WTC11 (cell line): ENCODE data around the gene KIF5A. TPM values are rescaled to one million over a fixed set of nuclear protein-coding genes. Genes with fewer than 3 reads are reported as not detected.

ENCODE experiments used
- ARID4B ChIP-seq: sonication (generic); formaldehyde crosslinking; IDR thresholded peaks from 2 replicates; pipeline ENCODE4 v1.8.0; 2023; ENCODE audit warnings: missing genetic modification reagents, mild to moderate bottlenecking, borderline replicate concordance
- ATF1 ChIP-seq: sonication (generic); formaldehyde crosslinking; IDR thresholded peaks from 2 replicates; pipeline ENCODE4 v1.8.1; 2023; ENCODE audit warnings: mild to moderate bottlenecking, moderate library complexity, missing genetic modification reagents
- ELF4 ChIP-seq: sonication (generic); formaldehyde crosslinking; IDR thresholded peaks from 2 replicates; pipeline ENCODE4 v1.8.1; 2022; ENCODE audit warnings: low read depth, mild to moderate bottlenecking, moderate library complexity, missing genetic modification reagents
- EMX1 ChIP-seq: fragments of 250-450 bp; sonication (Bioruptor Pico); IDR thresholded peaks from 2 replicates; pipeline ENCODE4 v1.8.0; 2021; ENCODE audit warnings: mild to moderate bottlenecking
- ETV6 ChIP-seq: sonication (generic); formaldehyde crosslinking; IDR thresholded peaks from 2 replicates; pipeline ENCODE4 v1.8.1; 2022; ENCODE audit warnings: mild to moderate bottlenecking, missing genetic modification reagents
- FOXJ3 ChIP-seq: sonication (generic); formaldehyde crosslinking; IDR thresholded peaks from 2 replicates; pipeline ENCODE4 v1.9.0; 2021; ENCODE audit warnings: missing genetic modification reagents, mild to moderate bottlenecking, borderline replicate concordance
- FOXK1 ChIP-seq: sonication (generic); formaldehyde crosslinking; IDR thresholded peaks from 2 replicates; pipeline ENCODE4 v1.8.0; 2022; ENCODE audit warnings: mild to moderate bottlenecking, moderate library complexity, missing genetic modification reagents
- FOXP1 ChIP-seq: sonication (generic); formaldehyde crosslinking; IDR thresholded peaks from 2 replicates; pipeline ENCODE4 v1.8.0; 2022; ENCODE audit warnings: missing genetic modification reagents, mild to moderate bottlenecking, moderate library complexity, borderline replicate concordance
- FOXP4 ChIP-seq: sonication (generic); formaldehyde crosslinking; IDR thresholded peaks from 2 replicates; pipeline ENCODE4 v1.8.0; 2022; ENCODE audit warnings: mild to moderate bottlenecking, missing genetic modification reagents
- GTF2I ChIP-seq: fragments of 250-450 bp; sonication (Bioruptor Pico); conservative IDR thresholded peaks from 2 replicates; pipeline ENCODE4 v1.4.0; 2021; ENCODE audit warnings: mild to moderate bottlenecking
- MXD4 ChIP-seq: fragments of 250-450 bp; sonication (Bioruptor Pico); IDR thresholded peaks from 2 replicates; pipeline ENCODE4 v1.8.0; 2021; ENCODE audit warnings: mild to moderate bottlenecking, moderate library complexity, borderline replicate concordance
- NFATC4 ChIP-seq: fragments of 250-450 bp; sonication (Bioruptor Pico); IDR thresholded peaks from 2 replicates; pipeline ENCODE4 v1.9.0; 2021; ENCODE audit warnings: mild to moderate bottlenecking
- NFYB ChIP-seq: sonication (generic); formaldehyde crosslinking; conservative IDR thresholded peaks from 2 replicates; pipeline ENCODE4 v1.8.0; 2022; ENCODE audit warnings: low read depth, missing genetic modification reagents
- NR2C2 ChIP-seq: sonication (generic); formaldehyde crosslinking; IDR thresholded peaks from 2 replicates; pipeline ENCODE4 v1.8.0; 2022; ENCODE audit warnings: mild to moderate bottlenecking, missing genetic modification reagents
- OVOL2 ChIP-seq: fragments of 250-450 bp; sonication (Bioruptor Pico); IDR thresholded peaks from 2 replicates; pipeline ENCODE4 v1.9.0; 2021; ENCODE audit warnings: mild to moderate bottlenecking, borderline replicate concordance
- PRRX2 ChIP-seq: fragments of 250-450 bp; sonication (Bioruptor Pico); IDR thresholded peaks from 2 replicates; pipeline ENCODE4 v1.8.0; 2021; ENCODE audit warnings: mild to moderate bottlenecking
- SMAD4 ChIP-seq: sonication (generic); formaldehyde crosslinking; IDR thresholded peaks from 2 replicates; pipeline ENCODE4 v1.8.0; 2022; ENCODE audit warnings: mild to moderate bottlenecking, missing genetic modification reagents
- TEAD1 ChIP-seq: sonication (generic); formaldehyde crosslinking; IDR thresholded peaks from 2 replicates; pipeline ENCODE4 v1.8.0; 2022; ENCODE audit warnings: mild to moderate bottlenecking, missing genetic modification reagents
- TEAD4 ChIP-seq: sonication (generic); formaldehyde crosslinking; IDR thresholded peaks from 2 replicates; pipeline ENCODE4 v1.8.0; 2022; ENCODE audit warnings: mild to moderate bottlenecking, missing genetic modification reagents
- ZNF121 ChIP-seq: sonication (generic); formaldehyde crosslinking; IDR thresholded peaks from 2 replicates; pipeline ENCODE4 v1.8.0; 2023; ENCODE audit warnings: missing genetic modification reagents
- ZNF232 ChIP-seq: sonication (generic); formaldehyde crosslinking; IDR thresholded peaks from 2 replicates; pipeline ENCODE4 v1.8.0; 2022; ENCODE audit warnings: mild to moderate bottlenecking, missing genetic modification reagents
- ZNF317 ChIP-seq: sonication (generic); formaldehyde crosslinking; IDR thresholded peaks from 2 replicates; pipeline ENCODE4 v1.8.1; 2023; ENCODE audit warnings: low read depth, mild to moderate bottlenecking, moderate library complexity, missing genetic modification reagents, borderline replicate concordance
- ZNF423 ChIP-seq: fragments of 250-450 bp; sonication (Bioruptor Pico); IDR thresholded peaks from 2 replicates; pipeline ENCODE4 v2.1.2; 2022; ENCODE audit warnings: mild to moderate bottlenecking, moderate library complexity
- ZNF671 ChIP-seq: fragments of 250-450 bp; sonication (Bioruptor Pico); IDR thresholded peaks from 2 replicates; pipeline ENCODE4 v1.8.0; 2021; ENCODE audit warnings: mild to moderate bottlenecking
- total RNA-seq: library from RNA; stranded (reverse); gene quantifications from 3 replicates; pipeline ENCODE4 v1.2.3, GENCODE V29; 2021
- TF ChIP-seq, protein P1 (sequence below): fragments of 250-450 bp; sonication (Bioruptor Pico); IDR thresholded peaks from 2 replicates; pipeline ENCODE4 v1.9.0; 2021; ENCODE audit warnings: mild to moderate bottlenecking
- TF ChIP-seq, protein P2 (sequence below): sonication (generic); formaldehyde crosslinking; IDR thresholded peaks from 2 replicates; pipeline ENCODE4 v1.8.0; 2023; ENCODE audit warnings: missing genetic modification reagents
- TF ChIP-seq, protein P3 (sequence below): sonication (generic); formaldehyde crosslinking; IDR thresholded peaks from 2 replicates; pipeline ENCODE4 v1.8.0; 2022; ENCODE audit warnings: mild to moderate bottlenecking, missing genetic modification reagents
- TF ChIP-seq, protein P4 (sequence below): sonication (generic); formaldehyde crosslinking; IDR thresholded peaks from 2 replicates; pipeline ENCODE4 v1.8.0; 2022; ENCODE audit warnings: mild to moderate bottlenecking, missing genetic modification reagents
- TF ChIP-seq, protein P5 (sequence below): sonication (generic); formaldehyde crosslinking; IDR thresholded peaks from 2 replicates; pipeline ENCODE4 v1.8.1; 2022; ENCODE audit warnings: mild to moderate bottlenecking, missing genetic modification reagents, moderate library complexity, borderline replicate concordance

Gene KIF5A
- total RNA-seq, 1 experiment from 2014 or later: 16.1 TPM

GRCh38 chr12:57604454-57604991 is 54.7 kb downstream of the KIF5A start, which contains the start of gene DTX3 (continued):
- TF ChIP-seq, protein P1, sequence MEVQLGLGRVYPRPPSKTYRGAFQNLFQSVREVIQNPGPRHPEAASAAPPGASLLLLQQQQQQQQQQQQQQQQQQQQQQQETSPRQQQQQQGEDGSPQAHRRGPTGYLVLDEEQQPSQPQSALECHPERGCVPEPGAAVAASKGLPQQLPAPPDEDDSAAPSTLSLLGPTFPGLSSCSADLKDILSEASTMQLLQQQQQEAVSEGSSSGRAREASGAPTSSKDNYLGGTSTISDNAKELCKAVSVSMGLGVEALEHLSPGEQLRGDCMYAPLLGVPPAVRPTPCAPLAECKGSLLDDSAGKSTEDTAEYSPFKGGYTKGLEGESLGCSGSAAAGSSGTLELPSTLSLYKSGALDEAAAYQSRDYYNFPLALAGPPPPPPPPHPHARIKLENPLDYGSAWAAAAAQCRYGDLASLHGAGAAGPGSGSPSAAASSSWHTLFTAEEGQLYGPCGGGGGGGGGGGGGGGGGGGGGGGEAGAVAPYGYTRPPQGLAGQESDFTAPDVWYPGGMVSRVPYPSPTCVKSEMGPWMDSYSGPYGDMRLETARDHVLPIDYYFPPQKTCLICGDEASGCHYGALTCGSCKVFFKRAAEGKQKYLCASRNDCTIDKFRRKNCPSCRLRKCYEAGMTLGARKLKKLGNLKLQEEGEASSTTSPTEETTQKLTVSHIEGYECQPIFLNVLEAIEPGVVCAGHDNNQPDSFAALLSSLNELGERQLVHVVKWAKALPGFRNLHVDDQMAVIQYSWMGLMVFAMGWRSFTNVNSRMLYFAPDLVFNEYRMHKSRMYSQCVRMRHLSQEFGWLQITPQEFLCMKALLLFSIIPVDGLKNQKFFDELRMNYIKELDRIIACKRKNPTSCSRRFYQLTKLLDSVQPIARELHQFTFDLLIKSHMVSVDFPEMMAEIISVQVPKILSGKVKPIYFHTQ (CRISPR knock-in tag): no peak
- TF ChIP-seq ZNF121: no peak
- TF ChIP-seq TEAD4 (CRISPR knock-in tag): no peak
- 0 out of 2 replicates have a peak, but pooled peaks have one; percentile 56 for TF ChIP-seq FOXK1 (CRISPR knock-in tag)
- TF ChIP-seq FOXP1: no peak
- 0 out of 2 replicates have a peak, but pooled peaks have one; percentile 47 for TF ChIP-seq FOXP4 (CRISPR knock-in tag)
- TF ChIP-seq MXD4 (CRISPR knock-in tag): no peak
- no peak for TF ChIP-seq SMAD4
- no peak for TF ChIP-seq ZNF232
- TF ChIP-seq ZNF423: no peak
- TF ChIP-seq TEAD1 (CRISPR knock-in tag): no peak
- no peak for TF ChIP-seq NR2C2 (CRISPR knock-in tag)
- no peak for TF ChIP-seq ATF1 (CRISPR knock-in tag)
- no peak for TF ChIP-seq ARID4B (CRISPR knock-in tag)
- no peak for TF ChIP-seq ZNF317
- TF ChIP-seq, protein P2, sequence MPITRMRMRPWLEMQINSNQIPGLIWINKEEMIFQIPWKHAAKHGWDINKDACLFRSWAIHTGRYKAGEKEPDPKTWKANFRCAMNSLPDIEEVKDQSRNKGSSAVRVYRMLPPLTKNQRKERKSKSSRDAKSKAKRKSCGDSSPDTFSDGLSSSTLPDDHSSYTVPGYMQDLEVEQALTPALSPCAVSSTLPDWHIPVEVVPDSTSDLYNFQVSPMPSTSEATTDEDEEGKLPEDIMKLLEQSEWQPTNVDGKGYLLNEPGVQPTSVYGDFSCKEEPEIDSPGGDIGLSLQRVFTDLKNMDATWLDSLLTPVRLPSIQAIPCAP (CRISPR knock-in tag): no peak
- TF ChIP-seq EMX1 (CRISPR knock-in tag): no peak
- TF ChIP-seq ELF4 (CRISPR knock-in tag): no peak
- TF ChIP-seq, protein P3, sequence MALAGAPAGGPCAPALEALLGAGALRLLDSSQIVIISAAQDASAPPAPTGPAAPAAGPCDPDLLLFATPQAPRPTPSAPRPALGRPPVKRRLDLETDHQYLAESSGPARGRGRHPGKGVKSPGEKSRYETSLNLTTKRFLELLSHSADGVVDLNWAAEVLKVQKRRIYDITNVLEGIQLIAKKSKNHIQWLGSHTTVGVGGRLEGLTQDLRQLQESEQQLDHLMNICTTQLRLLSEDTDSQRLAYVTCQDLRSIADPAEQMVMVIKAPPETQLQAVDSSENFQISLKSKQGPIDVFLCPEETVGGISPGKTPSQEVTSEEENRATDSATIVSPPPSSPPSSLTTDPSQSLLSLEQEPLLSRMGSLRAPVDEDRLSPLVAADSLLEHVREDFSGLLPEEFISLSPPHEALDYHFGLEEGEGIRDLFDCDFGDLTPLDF: no peak
- no peak for TF ChIP-seq FOXJ3 (CRISPR knock-in tag)
- no peak for TF ChIP-seq OVOL2
- no peak for TF ChIP-seq NFYB (CRISPR knock-in tag)
- no peak for TF ChIP-seq ETV6 (CRISPR knock-in tag)
- TF ChIP-seq GTF2I (CRISPR knock-in tag): 0 out of 2 replicates have a peak, but pooled peaks have one; percentile 61
- TF ChIP-seq, protein P4, sequence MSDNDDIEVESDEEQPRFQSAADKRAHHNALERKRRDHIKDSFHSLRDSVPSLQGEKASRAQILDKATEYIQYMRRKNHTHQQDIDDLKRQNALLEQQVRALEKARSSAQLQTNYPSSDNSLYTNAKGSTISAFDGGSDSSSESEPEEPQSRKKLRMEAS (CRISPR knock-in tag): no peak
- TF ChIP-seq PRRX2: no peak
- TF ChIP-seq, protein P5, sequence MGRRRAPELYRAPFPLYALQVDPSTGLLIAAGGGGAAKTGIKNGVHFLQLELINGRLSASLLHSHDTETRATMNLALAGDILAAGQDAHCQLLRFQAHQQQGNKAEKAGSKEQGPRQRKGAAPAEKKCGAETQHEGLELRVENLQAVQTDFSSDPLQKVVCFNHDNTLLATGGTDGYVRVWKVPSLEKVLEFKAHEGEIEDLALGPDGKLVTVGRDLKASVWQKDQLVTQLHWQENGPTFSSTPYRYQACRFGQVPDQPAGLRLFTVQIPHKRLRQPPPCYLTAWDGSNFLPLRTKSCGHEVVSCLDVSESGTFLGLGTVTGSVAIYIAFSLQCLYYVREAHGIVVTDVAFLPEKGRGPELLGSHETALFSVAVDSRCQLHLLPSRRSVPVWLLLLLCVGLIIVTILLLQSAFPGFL (CRISPR knock-in tag): no peak
- TF ChIP-seq ZNF671: no peak
- TF ChIP-seq NFATC4 (CRISPR knock-in tag): no peak
